Neural progenitor cell (in vitro differentiated cells): ENCODE data around the gene KRT26.

ENCODE experiments used
- EZH2 ChIP-seq: fragments of 200-600 bp; sonication (generic); IDR thresholded peaks from 2 replicates; pipeline ENCODE4 v1.6.1; 2017; ENCODE audit warnings: antibody characterized with exemption, mild to moderate bottlenecking, moderate library complexity
- EZH2phosphoT487 ChIP-seq: fragments of 200-600 bp; sonication (generic); IDR thresholded peaks from 2 replicates; pipeline ENCODE4 v1.6.1; 2017; ENCODE audit warnings: antibody characterized with exemption
- TF ChIP-seq, protein P1 (sequence below): fragments of 200-600 bp; sonication (generic); IDR thresholded peaks from 2 replicates; pipeline ENCODE4 v1.5.1; 2017; ENCODE audit warnings: antibody characterized with exemption, mild to moderate bottlenecking

DNA sequence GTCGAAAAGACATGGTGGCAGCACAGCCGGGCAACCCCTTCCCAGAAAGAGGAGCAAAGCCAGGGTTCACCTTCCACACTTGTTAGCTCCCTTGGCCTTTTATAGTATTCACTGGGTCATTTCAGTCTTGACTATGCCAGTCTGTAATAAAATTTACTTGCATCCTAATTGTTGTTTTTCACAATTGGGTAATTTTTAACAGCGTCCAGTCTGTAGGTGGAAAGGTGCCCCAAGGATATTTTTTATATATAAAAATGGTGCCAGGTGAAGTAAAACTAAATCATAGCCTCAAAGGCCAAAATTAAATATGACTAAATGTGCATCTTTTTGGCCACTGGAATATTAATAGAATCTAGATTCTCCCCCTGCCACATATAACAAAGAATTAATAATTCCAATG, at the start of gene KRT26:
- TF ChIP-seq, protein P1, sequence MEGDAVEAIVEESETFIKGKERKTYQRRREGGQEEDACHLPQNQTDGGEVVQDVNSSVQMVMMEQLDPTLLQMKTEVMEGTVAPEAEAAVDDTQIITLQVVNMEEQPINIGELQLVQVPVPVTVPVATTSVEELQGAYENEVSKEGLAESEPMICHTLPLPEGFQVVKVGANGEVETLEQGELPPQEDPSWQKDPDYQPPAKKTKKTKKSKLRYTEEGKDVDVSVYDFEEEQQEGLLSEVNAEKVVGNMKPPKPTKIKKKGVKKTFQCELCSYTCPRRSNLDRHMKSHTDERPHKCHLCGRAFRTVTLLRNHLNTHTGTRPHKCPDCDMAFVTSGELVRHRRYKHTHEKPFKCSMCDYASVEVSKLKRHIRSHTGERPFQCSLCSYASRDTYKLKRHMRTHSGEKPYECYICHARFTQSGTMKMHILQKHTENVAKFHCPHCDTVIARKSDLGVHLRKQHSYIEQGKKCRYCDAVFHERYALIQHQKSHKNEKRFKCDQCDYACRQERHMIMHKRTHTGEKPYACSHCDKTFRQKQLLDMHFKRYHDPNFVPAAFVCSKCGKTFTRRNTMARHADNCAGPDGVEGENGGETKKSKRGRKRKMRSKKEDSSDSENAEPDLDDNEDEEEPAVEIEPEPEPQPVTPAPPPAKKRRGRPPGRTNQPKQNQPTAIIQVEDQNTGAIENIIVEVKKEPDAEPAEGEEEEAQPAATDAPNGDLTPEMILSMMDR: no peak
- TF ChIP-seq EZH2 (no peak), EZH2phosphoT487 (no peak)
